Effector memory CD4-positive, alpha-beta T cell (primary cell): Measurements from ENCODE around the gene ENPP7.
"Not testable (repeated sequence)": the region's sequence is repeated elsewhere in the genome, so short reads cannot be mapped to it uniquely, and the experiment has no call there.

Experiments used
- DNase-seq, 3 donors: peaks; one replicate each; pipeline ENCODE4 v3.0.0-alpha.2; 2020
- H3K27ac ChIP-seq: 2 replicates; pipeline ENCODE4 v1.7.0; 2013; ENCODE audit warnings: mild to moderate bottlenecking, low read length, moderate library complexity; ENCODE audit not compliant: insufficient read depth, poor library complexity, severe bottlenecking
- H3K27me3 ChIP-seq: replicated peaks from 2 replicates; pipeline ENCODE4 v1.7.0; 2013; ENCODE audit warnings: mild to moderate bottlenecking, low read length; ENCODE audit not compliant: insufficient read depth, control insufficient read depth, poor library complexity, severe bottlenecking
- H3K36me3 ChIP-seq: 2 replicates; pipeline ENCODE4 v1.7.0; 2013; ENCODE audit warnings: mild to moderate bottlenecking, low read length, moderate library complexity; ENCODE audit not compliant: control insufficient read depth, insufficient read depth
- H3K4me1 ChIP-seq: 2 replicates; pipeline ENCODE4 v1.7.0; 2013; ENCODE audit warnings: low read length, mild to moderate bottlenecking; ENCODE audit not compliant: control insufficient read depth, insufficient read depth, poor library complexity, severe bottlenecking
- H3K4me3 ChIP-seq: 2 replicates; pipeline ENCODE4 v1.7.0; 2013; ENCODE audit warnings: low read length, low read depth, mild to moderate bottlenecking; ENCODE audit not compliant: insufficient read depth, poor library complexity, severe bottlenecking
- H3K9me3 ChIP-seq: 2 replicates; pipeline ENCODE4 v1.7.0; 2013; ENCODE audit warnings: mild to moderate bottlenecking, low read length, moderate library complexity; ENCODE audit not compliant: control insufficient read depth

The ENPP7 gene

GRCh38 chr17:79749156-79749815 is 18.5 kb downstream of the ENPP7 start:
- H3K4me3 ChIP-seq, result no peak overlapping the region
- H3K36me3 ChIP-seq, result no peaks in the 10 kb centered on the region
- no peak for DNase-seq
- peaks cover 46% of the 10 kb centered on the region for H3K27me3 ChIP-seq
- H3K9me3 ChIP-seq, result no peaks in the 10 kb centered on the region
- no peak overlapping the region for H3K27ac ChIP-seq
- H3K4me1 ChIP-seq, result peaks cover 12% of the 10 kb centered on the region

- no peaks in the 10 kb centered on the region for H3K36me3 ChIP-seq
- no peaks in the 10 kb centered on the region for H3K9me3 ChIP-seq
- DNase-seq, result no peak
- no peak overlapping the region for H3K27ac ChIP-seq
- peaks cover 12% of the 10 kb centered on the region for H3K4me1 ChIP-seq
- peaks cover 46% of the 10 kb centered on the region for H3K27me3 ChIP-seq
- H3K4me3 ChIP-seq, result no peak overlapping the region
These were observed 19.2 kb downstream of the ENPP7 start for GRCh38 chr17:79749958-79750357.

GRCh38 chr17:79750650-79751545 is 20.2 kb downstream of the ENPP7 start:
- Histone ChIP-seq H3K9me3 (no peaks in the 10 kb centered on the region), H3K36me3 (no peaks in the 10 kb centered on the region), H3K4me3 (no peak overlapping the region), H3K4me1 (peaks cover 7% of the 10 kb centered on the region), H3K27me3 (peaks cover 46% of the 10 kb centered on the region), H3K27ac (no peak overlapping the region)
- DNase-seq, result no peak

- H3K4me1 ChIP-seq, result peaks cover 6% of the 10 kb centered on the region
- H3K36me3 ChIP-seq, result no peaks in the 10 kb centered on the region
- no peaks in the 10 kb centered on the region for H3K9me3 ChIP-seq
- no peak overlapping the region for H3K4me3 ChIP-seq
- no peak for DNase-seq
- H3K27me3 ChIP-seq, result peaks cover 37% of the 10 kb centered on the region
- H3K27ac ChIP-seq, result no peak overlapping the region
These were observed 21.4 kb downstream of the ENPP7 start for GRCh38 chr17:79752175-79752574.

GRCh38 chr17:79754370-79754769 is 23.6 kb downstream of the ENPP7 start:
- no peaks in the 10 kb centered on the region for H3K36me3 ChIP-seq
- peaks cover 15% of the 10 kb centered on the region for H3K27me3 ChIP-seq
- H3K27ac ChIP-seq, result no peak overlapping the region
- DNase-seq, result no peak
- no peaks in the 10 kb centered on the region for H3K4me1 ChIP-seq
- no peaks in the 10 kb centered on the region for H3K9me3 ChIP-seq
- no peak overlapping the region for H3K4me3 ChIP-seq

DNA sequence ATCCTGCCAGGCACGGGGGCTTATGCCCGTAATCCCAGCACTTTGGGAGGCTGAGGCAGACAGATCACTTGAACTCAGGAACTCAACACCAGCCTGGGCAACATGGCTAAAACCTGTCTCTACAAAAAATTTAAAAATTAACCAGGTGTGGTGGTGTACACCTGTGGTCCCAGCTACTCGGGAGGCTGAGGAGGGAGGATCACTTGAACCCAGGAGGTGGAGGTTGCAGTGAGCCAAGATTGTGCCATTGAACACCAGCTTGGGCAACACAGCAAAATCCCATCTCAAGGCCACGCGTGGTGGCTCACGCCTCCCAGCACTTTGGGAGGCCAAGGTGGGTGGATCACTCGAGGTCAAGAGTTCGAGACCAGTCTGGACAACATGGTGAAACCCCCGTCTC is 24.2 kb downstream of the ENPP7 start:
- DNase-seq, H3K9me3 ChIP-seq, H3K36me3 ChIP-seq, H3K27me3 ChIP-seq, H3K27ac ChIP-seq, H3K4me3 ChIP-seq, H3K4me1 ChIP-seq: not testable (repeated sequence)

GRCh38 chr17:79755591-79755990 is 24.8 kb downstream of the ENPP7 start:
- DNase-seq, result no peak
- peaks cover 6% of the 10 kb centered on the region for H3K27me3 ChIP-seq
- H3K4me1 ChIP-seq, result no peaks in the 10 kb centered on the region

DNA sequence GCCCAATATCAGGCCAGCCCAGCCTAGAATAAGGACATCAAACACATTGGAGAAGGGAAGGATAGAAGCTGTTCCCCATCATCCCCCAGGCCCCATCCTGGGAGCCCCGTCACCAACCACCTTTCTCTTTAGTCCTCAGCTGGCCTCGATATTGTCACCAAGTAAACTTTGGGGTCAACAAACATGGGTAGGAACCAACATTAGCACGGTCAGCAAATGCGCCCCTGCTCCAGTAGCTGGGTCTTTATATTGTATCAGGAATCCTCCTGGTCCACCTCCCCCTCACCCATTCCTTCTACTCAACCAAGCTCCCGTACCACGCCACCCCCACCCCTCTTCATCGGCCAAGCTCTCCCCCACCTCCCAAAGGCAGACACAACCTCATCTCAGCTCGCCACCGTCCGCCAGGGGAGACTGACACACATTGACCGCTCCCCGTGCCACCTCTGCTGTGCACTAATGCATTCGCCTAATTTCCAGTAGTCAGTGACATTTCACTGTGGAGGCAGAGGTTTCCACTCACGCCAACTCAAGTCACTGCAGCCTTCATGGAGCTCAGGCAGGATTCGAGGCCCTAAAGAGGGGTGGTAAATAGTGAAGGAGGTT is 26.5 kb downstream of the ENPP7 start:
- DNase-seq, result no peak
- no peak overlapping the region for H3K27ac ChIP-seq
- H3K4me1 ChIP-seq, result no peaks in the 10 kb centered on the region
- H3K36me3 ChIP-seq, result no peaks in the 10 kb centered on the region
- peaks cover 1% of the 10 kb centered on the region for H3K27me3 ChIP-seq
- no peak overlapping the region for H3K4me3 ChIP-seq
- H3K9me3 ChIP-seq, result no peaks in the 10 kb centered on the region

More at GRCh38 chr17:79755591-79755990, 24.8 kb downstream of the ENPP7 start:
- Histone ChIP-seq H3K4me3 (no peak overlapping the region), H3K9me3 (no peaks in the 10 kb centered on the region), H3K27ac (no peak overlapping the region), H3K36me3 (no peaks in the 10 kb centered on the region)

DNA sequence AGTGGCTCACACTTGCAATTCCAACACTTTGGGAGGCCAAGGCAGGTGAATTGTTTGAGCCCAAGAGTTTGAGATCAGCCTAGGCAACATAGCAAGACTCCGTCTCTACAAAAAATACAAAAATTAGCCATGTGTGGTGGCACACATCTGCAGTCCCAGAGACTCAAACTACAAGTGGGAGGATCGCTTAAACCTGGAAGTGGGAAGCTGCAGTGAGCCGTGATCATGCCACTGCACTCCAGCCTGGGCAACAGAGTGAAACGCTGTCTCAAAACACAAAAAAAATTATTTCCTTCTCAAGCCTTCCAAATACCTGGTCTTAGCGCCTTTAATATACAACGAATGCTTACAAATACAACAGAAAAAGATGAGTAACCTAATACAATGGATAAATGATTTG is 27.5 kb downstream of the ENPP7 start:
- H3K36me3 ChIP-seq, result no peaks in the 10 kb centered on the region
- no peaks in the 10 kb centered on the region for H3K27me3 ChIP-seq
- H3K27ac ChIP-seq, result no peak overlapping the region
- H3K9me3 ChIP-seq, result no peaks in the 10 kb centered on the region
- DNase-seq, result no peak
- no peaks in the 10 kb centered on the region for H3K4me1 ChIP-seq
- H3K4me3 ChIP-seq, result no peak overlapping the region
